GM19324 (cell line): ENCODE results near the gene SLC1A1.
"Not testable (repeated sequence)": the region's sequence is repeated elsewhere in the genome, so short reads cannot be mapped to it uniquely, and the experiment has no call there.

Source experiments
- ATAC-seq: cut with Tn5 transposase; IDR thresholded peaks from one replicate; pipeline ENCODE4 v1.9.1; 2021; ENCODE audit warnings: mild to moderate bottlenecking, moderate library complexity; ENCODE audit not compliant: unreplicated experiment, low FRiP score

The SLC1A1 gene

GRCh38 chr9:4538621-4539020 lies 48.4 kb downstream of the SLC1A1 start:
- no peak for ATAC-seq

DNA sequence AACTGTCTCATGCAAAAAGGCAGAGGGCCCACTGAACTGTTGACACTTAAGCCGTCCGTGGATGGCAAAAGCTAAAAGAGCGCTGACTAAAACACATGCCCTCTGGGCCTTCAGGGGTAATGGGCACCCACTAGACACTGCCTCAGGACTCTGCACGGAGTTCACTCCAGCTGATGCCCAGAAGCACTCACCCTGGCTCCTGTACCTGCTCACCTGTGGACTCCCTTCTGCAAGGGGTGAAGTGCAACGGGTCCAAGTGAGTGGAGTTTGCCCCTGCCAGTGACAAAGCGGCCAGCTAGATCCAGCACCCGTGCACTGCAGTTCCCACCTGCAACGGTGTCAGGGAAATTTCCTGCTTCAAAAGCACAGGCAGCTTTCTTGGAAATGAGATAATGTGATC lies 50.2 kb downstream of the SLC1A1 start:
- ATAC-seq = no peak

GRCh38 chr9:4541281-4541680 lies 51.0 kb downstream of the SLC1A1 start:
- ATAC-seq = no peak

DNA sequence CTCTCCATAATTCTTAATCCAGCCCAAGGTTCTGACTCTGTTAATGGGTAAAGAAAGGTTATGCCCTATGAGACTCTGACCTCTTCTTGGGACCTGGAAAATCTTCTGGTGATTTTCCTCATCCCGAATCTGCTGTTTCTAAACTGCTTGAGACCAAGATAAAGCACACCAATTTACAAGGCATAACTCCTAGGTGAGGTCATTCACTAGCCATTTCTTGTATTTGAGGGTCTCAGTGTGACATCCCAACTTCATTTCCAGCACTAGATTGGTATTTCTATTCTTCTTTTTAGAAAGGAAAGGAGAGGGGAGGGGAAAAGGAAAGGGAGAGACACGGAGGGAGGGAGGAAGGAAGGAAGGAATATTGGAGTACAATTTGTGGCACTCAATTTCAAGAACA lies 51.6 kb downstream of the SLC1A1 start:
- ATAC-seq = no peak

DNA sequence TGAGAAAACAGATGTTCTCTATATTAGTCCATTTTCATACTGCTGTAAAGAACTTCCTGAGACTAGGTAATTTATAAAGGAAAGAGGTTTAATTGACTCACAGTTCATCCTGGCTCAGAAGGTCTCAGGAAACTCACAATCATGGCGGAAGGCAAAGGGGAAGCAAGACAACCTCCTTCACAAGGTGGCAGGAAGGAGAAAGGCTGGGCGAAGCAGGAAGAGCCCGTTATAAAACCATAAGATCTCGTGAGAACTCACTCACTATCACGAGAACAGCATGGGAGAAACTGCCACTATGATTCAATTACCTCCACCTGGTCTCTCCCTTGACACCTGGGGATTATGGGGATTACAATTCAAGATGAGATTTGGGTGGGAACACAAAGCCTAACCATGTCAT lies 54.4 kb downstream of the SLC1A1 start:
- not testable (repeated sequence) for ATAC-seq

DNA sequence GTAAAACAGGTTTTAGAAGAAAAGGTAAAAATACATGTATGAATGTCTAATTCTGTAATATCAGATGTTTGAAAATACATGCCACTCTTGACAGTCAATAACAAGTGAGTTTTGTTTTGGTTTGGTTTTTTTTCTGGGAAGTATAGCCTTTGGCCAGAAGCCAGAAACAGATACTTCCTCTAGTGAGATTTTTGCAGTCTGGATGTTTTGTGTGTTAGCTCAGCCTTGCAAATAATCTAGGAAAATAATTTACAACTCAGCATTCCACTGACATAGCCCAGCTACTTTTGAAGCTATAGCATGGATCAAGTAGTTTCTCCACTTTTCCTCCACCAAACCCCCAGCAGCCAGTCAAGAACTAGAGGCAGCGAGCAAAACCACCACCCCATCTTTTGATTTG lies 56.7 kb downstream of the SLC1A1 start:
- ATAC-seq = no peak

DNA sequence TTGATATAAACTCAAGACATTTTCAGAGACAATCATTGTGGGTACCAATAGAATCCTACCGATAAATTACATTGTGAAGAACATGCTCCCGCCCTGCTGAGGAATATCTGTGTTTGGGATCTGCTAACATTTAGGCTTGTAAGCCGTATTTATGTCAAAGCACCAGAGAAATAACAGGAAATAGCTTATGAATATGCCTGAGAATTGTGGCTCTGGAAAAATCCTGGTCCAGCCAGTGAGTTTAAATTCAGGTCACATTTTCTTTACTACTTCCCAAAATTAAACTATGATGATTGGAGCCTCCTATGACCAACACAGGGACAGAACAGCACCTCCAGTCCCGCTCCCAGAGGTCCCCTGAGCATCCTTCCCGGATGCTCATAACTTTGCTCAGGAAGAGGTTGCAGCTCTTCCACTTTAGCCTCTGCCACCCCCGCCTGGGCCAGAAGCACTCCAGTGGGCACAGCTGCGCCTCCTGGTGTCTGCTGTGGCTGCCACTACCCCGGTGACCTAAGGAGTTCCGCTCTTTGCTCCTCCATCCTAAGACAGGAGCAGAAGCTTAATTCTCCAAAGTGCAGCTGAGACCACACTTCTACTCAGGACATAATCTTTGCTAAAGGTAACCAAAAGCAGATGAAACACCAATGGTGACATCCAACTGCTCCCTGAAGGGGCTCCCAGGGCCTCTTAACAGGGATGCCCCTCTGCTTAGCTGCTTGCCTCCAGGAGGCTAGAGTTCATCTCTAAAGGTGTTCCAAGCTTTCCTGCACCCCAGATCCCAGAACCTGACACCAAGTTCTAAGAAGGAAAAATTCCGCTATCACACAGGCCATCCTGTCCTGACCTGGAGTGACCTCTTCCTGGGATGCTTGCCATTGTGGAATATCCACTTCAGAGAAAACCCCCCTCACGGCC lies 58.8 kb downstream of the SLC1A1 start:
- ATAC-seq = no peak

DNA sequence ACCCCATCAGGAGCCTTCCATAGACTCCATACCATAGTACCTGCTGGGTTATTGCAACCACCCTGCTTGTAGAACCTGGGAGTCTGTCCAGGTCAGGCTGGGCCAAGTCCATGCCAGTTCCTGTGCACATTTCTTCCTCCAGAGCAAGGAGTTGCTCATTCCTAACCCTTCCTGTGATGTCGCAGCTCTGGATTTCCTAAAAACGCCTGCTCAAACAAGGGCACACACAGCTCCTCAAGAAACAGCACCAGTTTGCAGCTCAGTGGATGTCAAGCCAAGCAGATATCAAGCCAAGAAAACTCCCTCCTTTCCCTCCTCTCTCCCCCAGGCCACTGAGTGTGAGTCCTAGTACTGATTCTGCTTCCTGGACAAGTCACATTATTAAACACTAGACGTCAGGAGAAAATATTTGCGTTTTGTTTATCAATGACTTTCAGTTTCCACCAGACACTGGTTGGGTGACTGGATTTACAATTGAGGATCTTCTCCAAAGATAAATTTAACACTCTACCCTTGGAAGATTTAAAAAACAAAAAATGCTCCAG lies 59.6 kb downstream of the SLC1A1 start:
- no peak for ATAC-seq

DNA sequence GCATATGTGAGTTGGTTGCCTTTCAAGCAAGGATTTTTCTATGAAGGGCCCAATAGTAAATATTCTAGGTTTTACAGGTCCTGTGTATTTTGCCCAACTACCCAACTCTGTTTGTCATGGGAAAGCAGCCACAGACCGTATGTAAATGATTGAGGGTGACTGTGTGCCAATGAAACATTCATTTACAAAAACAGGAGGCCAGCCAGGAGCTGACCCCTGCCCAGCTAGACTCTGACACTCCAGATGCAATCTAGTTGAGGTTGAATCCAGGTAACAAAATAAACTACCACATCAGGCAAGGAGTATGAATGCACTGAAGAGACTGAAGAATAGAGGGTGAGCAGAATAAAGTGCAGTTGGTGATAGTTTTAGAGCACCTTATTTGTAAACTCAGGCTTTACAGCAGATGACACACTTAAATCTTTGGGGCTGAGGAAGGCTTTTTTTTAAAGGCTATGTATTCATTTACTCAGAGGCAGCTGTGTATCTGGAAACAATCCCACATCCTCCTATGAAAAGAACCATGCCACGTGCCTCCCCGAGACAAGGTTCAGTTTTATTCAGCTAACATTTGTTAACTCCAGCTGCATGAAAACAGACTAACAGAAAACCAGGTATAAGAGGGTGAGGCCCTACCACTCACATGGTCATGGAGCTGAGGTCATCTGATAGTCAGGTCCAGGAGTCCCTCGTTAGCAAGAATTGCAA lies 60.7 kb downstream of the SLC1A1 start:
- ATAC-seq = no peak

DNA sequence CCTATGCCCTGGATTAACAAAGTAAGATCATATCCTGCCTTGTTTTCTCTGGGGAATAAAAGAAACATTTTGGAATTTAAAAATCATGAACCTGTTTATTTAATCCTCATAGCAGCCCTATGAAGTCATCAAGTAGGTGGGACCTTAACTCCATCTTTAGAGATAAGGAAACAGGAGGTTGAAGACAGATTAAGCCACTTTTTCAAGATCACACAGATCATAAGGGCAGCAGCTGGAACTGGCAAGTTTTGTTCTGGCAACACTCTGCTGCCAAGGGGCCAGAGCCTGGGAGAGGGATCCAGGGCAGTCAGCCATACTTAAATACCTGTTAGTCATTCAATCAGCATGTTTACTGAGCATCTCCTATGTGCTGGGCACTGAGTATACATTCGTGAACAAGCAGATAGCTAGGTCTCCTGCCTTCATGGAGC lies 63.7 kb downstream of the SLC1A1 start:
- ATAC-seq = no peak

GRCh38 chr9:4555236-4555635 lies 65.0 kb downstream of the SLC1A1 start:
- ATAC-seq = no peak

- ATAC-seq = no peak
Measured at GRCh38 chr9:4558371-4558998, 68.2 kb downstream of the SLC1A1 start.

DNA sequence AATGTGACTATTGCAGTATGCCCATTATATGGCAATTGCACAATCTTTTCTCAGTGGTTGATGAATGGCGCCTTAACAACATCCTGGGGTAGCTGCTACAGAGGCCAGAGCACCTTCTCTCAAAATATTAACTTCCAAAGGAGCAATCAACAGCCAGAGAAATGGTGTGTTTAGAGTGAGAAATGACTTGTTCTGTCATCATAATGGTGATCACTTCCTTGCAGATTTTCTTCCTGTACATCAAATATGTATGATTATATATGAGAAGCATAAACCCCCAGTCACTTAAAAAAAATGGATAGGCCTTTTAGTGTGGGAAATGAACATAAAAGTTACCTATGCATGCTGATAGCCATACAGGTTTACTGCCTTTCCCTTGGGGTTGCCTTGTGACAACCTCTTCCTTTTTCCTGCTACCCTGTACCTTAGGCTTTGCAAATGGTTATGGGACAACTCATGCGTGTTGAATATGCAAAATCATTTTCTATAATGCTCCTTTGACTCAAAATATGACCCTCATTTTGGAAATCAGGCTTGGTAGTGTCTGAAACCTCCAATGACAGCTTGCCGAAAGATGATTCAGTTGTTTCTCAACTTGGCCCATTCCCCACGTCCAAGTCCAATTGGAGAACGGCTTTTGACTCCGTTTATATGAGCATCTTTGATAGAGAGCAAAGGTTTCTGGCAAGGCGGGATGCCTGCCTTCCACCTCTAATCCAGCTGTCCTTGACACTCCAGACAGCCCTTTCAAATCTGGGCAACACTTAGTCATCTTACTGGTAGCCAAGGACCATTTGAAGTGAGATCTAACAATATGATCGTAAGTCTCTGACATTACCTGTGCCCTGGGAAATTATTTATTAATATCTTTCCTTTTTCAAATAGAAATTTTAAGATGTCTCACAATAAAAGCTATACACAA lies 69.3 kb downstream of the SLC1A1 start:
- peak; percentile 57 for ATAC-seq

GRCh38 chr9:4563105-4563504 lies 72.8 kb downstream of the SLC1A1 start:
- ATAC-seq = no peak

- no peak for ATAC-seq
Measured at GRCh38 chr9:4566806-4567205, 76.5 kb downstream of the SLC1A1 start.

- no peak for ATAC-seq
Measured at GRCh38 chr9:4567601-4568000, 77.3 kb downstream of the SLC1A1 start.

DNA sequence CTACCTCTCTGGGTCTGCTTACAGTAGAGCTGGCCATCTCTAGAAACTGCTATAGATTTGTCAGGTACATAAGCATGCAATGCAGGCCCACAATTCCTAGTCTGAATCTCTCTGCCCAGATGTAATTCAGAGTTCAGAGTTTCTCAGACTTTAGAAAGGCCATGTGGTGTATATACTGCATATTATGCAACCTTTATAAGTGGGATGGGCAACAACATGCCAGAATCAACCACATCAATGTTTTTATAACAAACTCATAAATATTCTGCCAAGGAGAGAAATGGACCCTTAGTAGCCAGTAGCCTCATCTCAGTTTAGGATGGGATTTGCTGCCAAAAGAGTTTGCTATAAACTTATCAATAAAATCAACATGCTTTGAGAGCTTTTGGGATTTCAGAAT lies 78.8 kb downstream of the SLC1A1 start:
- no peak for ATAC-seq

GRCh38 chr9:4572184-4572826 lies 82.0 kb downstream of the SLC1A1 start:
- ATAC-seq = no peak

GRCh38 chr9:4573176-4573575 lies 82.9 kb downstream of the SLC1A1 start:
- ATAC-seq = no peak
